ENCODE results near the gene CDH12. TPM values are rescaled to one million over a fixed set of nuclear protein-coding genes. Genes with fewer than 3 reads are reported as not detected.

Gene CDH12
- total RNA-seq, 4 donors from 2014 or later: not detected

GRCh38 chr5:21931116-21931515, 922.0 kb downstream of the CDH12 start:
- TF ChIP-seq POLR2A (IDR thresholded peaks at IDR 0.05): no peak
- TF ChIP-seq, protein P1, sequence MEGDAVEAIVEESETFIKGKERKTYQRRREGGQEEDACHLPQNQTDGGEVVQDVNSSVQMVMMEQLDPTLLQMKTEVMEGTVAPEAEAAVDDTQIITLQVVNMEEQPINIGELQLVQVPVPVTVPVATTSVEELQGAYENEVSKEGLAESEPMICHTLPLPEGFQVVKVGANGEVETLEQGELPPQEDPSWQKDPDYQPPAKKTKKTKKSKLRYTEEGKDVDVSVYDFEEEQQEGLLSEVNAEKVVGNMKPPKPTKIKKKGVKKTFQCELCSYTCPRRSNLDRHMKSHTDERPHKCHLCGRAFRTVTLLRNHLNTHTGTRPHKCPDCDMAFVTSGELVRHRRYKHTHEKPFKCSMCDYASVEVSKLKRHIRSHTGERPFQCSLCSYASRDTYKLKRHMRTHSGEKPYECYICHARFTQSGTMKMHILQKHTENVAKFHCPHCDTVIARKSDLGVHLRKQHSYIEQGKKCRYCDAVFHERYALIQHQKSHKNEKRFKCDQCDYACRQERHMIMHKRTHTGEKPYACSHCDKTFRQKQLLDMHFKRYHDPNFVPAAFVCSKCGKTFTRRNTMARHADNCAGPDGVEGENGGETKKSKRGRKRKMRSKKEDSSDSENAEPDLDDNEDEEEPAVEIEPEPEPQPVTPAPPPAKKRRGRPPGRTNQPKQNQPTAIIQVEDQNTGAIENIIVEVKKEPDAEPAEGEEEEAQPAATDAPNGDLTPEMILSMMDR (IDR thresholded peaks at IDR 0.05): no peak
- intact Hi-C loops (cut with DNase I): no loop called here
- no peak for DNase-seq
- no peaks in the 10 kb centered on the region for H3K9me3 ChIP-seq
- whole genome bisulfite sequencing, 2 donors: 79 to 87% methylated on average over 1 of the region's 1 CpG
- H3K27ac ChIP-seq: no peak overlapping the region
- no peaks in the 10 kb centered on the region for H3K27me3 ChIP-seq
- H3K4me3 ChIP-seq (replicated peaks in 1 of 3): no peak overlapping the region
- no peaks in the 10 kb centered on the region for H3K4me1 ChIP-seq
- H3K36me3 ChIP-seq: no peaks in the 10 kb centered on the region

DNA sequence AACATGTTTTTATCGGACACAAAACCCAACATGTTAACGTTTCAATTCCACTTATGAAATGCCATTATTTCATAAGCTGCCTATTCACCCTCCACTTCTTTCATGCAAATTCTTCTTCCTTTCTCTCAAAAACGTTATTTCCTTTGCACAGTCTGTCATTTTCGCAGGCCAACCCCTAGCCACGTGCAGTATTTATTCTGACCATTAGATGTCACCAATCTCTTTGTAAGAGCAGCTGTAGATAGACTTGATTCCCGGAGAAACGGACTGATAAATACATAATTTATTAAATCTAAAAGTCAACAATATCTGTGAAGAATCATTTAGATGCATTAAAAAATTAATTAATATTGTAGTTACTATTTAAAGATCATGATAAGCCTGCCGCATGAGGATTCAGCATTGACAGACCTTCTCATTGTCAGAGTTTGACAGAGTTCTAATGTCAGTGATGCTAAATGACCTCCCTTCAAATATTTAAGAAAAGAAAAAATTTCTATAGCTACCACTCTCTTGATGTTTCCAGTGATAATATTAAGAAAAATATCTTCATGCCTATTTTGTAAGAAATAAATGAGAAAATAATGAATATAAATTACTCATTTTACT, 933.6 kb downstream of the CDH12 start:
- Histone ChIP-seq H3K4me3 (replicated peaks in 1 of 3) (no peak overlapping the region), H3K36me3 (no peaks in the 10 kb centered on the region), H3K27me3 (no peaks in the 10 kb centered on the region), H3K27ac (no peak overlapping the region), H3K4me1 (no peaks in the 10 kb centered on the region), H3K9me3 (no peaks in the 10 kb centered on the region)
- intact Hi-C loops (cut with DNase I): no loop called here
- TF ChIP-seq, protein P1 (IDR thresholded peaks at IDR 0.05): peak in 2 of 6 experiments; percentile 23 to 42
- TF ChIP-seq POLR2A (IDR thresholded peaks at IDR 0.05): no peak
- 19 to 29% methylated on average over 8 of the region's 8 CpGs for WGBS, 2 donors
- no peak for DNase-seq

DNA sequence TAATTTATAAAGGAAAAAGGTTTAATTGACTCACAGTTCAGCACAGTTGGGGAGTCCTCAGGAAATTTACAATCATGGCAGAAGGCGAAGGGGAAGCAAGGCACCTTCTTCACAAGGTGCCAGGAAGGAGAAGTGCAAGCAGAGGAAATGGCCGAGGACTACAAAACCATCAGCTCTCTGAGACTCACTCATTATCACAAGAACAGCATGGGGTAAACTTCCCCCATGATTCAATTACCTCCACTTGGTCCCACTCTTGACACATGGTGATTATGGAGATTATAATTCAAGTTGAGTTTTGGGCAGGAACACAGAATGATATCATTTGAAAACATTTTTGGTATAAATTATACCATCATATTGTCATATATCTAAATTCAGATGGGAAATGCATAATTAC, 934.7 kb downstream of the CDH12 start:
- intact Hi-C loops (cut with DNase I): no loop called here
- DNase-seq: no peak
- 79 to 83% methylated on average over 2 of the region's 2 CpGs for WGBS, 2 donors

GRCh38 chr5:21910731-21911130, 942.4 kb downstream of the CDH12 start:
- no peaks in the 10 kb centered on the region for H3K4me1 ChIP-seq
- no peaks in the 10 kb centered on the region for H3K9me3 ChIP-seq
- no peak overlapping the region for H3K4me3 ChIP-seq (replicated peaks in 1 of 3)
- DNase-seq: no peak
- TF ChIP-seq, protein P1 (IDR thresholded peaks at IDR 0.05): no peak
- no peak for TF ChIP-seq POLR2A (IDR thresholded peaks at IDR 0.05)
- H3K27ac ChIP-seq: no peak overlapping the region
- H3K27me3 ChIP-seq: no peaks in the 10 kb centered on the region
- intact Hi-C loops (cut with DNase I): no loop called here
- H3K36me3 ChIP-seq: no peaks in the 10 kb centered on the region

More for the DNA sequence above, 934.7 kb downstream of the CDH12 start:
- H3K4me3 ChIP-seq (replicated peaks in 1 of 3): no peak overlapping the region
- H3K36me3 ChIP-seq: no peaks in the 10 kb centered on the region
- H3K4me1 ChIP-seq: no peaks in the 10 kb centered on the region
- no peak overlapping the region for H3K27ac ChIP-seq
- no peaks in the 10 kb centered on the region for H3K27me3 ChIP-seq
- TF ChIP-seq POLR2A (IDR thresholded peaks at IDR 0.05): no peak
- TF ChIP-seq, protein P1 (IDR thresholded peaks at IDR 0.05): no peak
- no peaks in the 10 kb centered on the region for H3K9me3 ChIP-seq

DNA sequence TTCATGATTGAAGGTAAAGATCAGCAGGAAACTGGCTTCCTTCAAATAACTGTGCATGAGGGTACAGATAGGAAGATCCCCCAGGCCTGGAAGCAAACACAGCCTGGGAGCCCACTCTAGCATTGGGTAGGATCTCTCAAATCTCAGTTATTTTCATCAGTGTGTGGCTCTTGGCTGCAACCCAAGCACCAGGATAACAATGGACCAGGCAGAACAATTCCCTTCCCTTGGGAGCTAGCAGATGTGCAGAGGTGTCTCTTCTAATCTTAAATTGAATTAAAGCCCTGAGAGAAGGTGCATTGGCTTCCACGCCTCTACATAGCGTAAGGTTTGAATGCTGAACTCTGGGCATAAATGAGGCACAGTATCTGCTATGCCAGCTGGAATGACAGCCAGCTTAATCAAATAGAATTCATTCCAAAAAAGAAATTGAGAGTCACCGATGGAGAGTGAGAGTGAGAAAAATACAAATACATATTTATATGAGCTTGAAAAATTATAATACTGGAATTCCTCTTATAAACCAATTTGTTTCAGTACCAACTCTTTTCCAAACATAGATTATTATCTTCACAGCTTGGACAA, 957.3 kb downstream of the CDH12 start:
- Histone ChIP-seq H3K27me3 (no peaks in the 10 kb centered on the region), H3K4me3 (replicated peaks in 1 of 3) (no peak overlapping the region), H3K27ac (no peak overlapping the region), H3K36me3 (no peaks in the 10 kb centered on the region), H3K4me1 (no peaks in the 10 kb centered on the region), H3K9me3 (no peaks in the 10 kb centered on the region)
- DNase-seq: no peak
- TF ChIP-seq, protein P1 (IDR thresholded peaks at IDR 0.05): no peak
- no peak for TF ChIP-seq POLR2A (IDR thresholded peaks at IDR 0.05)
- 29 to 64% methylated on average over 3 of the region's 3 CpGs for WGBS, 2 donors
- intact Hi-C loops (cut with DNase I): no loop called here

Data from thyroid gland (tissue), 4 donors.